Measurements from ENCODE around the gene MLANA.

DNA sequence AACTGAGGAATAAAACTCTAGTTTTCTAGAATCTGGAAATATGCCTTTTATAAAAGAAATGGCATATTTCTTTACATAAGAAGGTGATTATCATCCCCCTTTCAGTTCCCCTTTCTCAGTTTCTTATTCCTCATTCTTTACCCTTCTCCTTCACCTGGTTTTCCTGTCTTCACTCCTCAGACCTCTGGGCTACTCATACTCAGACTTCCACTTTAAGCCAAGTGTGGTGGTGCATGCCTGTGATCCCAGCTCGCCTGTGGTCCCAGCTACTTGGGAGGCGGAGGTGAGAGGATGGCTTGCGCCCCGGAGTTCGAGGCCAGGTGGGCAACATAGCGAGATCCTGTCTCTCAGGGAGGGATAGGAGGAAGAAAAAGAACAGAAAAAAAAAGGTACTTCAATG, 67.6 kb downstream of the MLANA start:
- TF ChIP-seq SUZ12 (IDR thresholded peaks at IDR 0.05; ENCODE audit: extremely low read depth, insufficient read depth, insufficient read length) = no peak
- no peak for TF ChIP-seq ZNF274 (IDR thresholded peaks at IDR 0.05; ENCODE audit: low read depth, low read length)

Data from NT2/D1 (cell line).